Spinal cord (tissue), 4 donors: Measurements from ENCODE around the gene LTBP1. TPM values are rescaled to one million over a fixed set of nuclear protein-coding genes. Genes with fewer than 3 reads are reported as not detected.

ENCODE experiments used
- polyA plus RNA-seq, 2 donors: library from polyadenylated mRNA; unstranded; fragments of 120-200 nt; gene quantifications; one replicate each; pipeline ENCODE4 v1.2.1, GENCODE V29; 2013; ENCODE audit not compliant: insufficient read length in 2 of 2
- small RNA-seq: library from RNA; depleted of rRNA; stranded (forward); fragments of <200 nt; gene quantifications from one replicate; pipeline ENCODE3, GENCODE V24; 2014; ENCODE audit warnings: low replicate concordance
- total RNA-seq, 2 donors: library from RNA; depleted of rRNA in 1 of 2; stranded (reverse); fragments of 120-200 nt in 1 of 2; fragments of >200 nt in 1 of 2; gene quantifications; one replicate each; pipeline versions ENCODE4 v1.2.3 to v1.2.4, GENCODE V29; 2013 to 2014

Gene LTBP1
- total and polyA plus RNA-seq, 4 donors = 22.7 to 83.0 (median 51.7) TPM

Small RNAs within 50 kb of the gene (small RNA-seq; reads per million reads assigned to genes)
- not detected for gene RF00019
- not detected for gene RNA5SP91
- gene RNA5SP92 = not detected
